HG03045 (cell line): ENCODE data around the gene ANP32B.
"Not testable (repeated sequence)": the region's sequence is repeated elsewhere in the genome, so short reads cannot be mapped to it uniquely, and the experiment has no call there.

Source experiments
- ATAC-seq: cut with Tn5 transposase; IDR thresholded peaks from one replicate; pipeline ENCODE4 v1.9.1; 2021; ENCODE audit warnings: mild to moderate bottlenecking, moderate library complexity; ENCODE audit not compliant: unreplicated experiment

Gene ANP32B

GRCh38 chr9:97982683-97983588 is at the start of gene ANP32B:
ANP32B (plus strand) TSS chr9:97983341; CDS start chr9:97983556, 215 bp downstream.
- ATAC-seq: peak; percentile 57

GRCh38 chr9:97934321-97935115 is 48.6 kb upstream of the ANP32B start:
- no peak for ATAC-seq

GRCh38 chr9:97935276-97935675 is 47.9 kb upstream of the ANP32B start:
- no peak for ATAC-seq

- no peak for ATAC-seq
These were observed 46.1 kb upstream of the ANP32B start for GRCh38 chr9:97936998-97937397.

GRCh38 chr9:97938081-97938644 is 45.0 kb upstream of the ANP32B start, which contains the start of gene HEMGN:
HEMGN (minus strand) TSS chr9:97938172; CDS start chr9:97938136, 36 bp downstream.
- ATAC-seq: peak; percentile 57

- no peak for ATAC-seq
These were observed 42.9 kb upstream of the ANP32B start for GRCh38 chr9:97940233-97940632.

GRCh38 chr9:97940741-97941140 is 42.4 kb upstream of the ANP32B start:
- ATAC-seq: no peak

GRCh38 chr9:97941323-97941722 is 41.8 kb upstream of the ANP32B start:
- no peak for ATAC-seq

- ATAC-seq: no peak
These were observed 39.8 kb upstream of the ANP32B start for GRCh38 chr9:97943308-97943855.

GRCh38 chr9:97944612-97945011 is 38.5 kb upstream of the ANP32B start:
- no peak for ATAC-seq

GRCh38 chr9:97945470-97945869 is 37.7 kb upstream of the ANP32B start:
- not testable (repeated sequence) for ATAC-seq

- ATAC-seq: not testable (repeated sequence)
These were observed 36.0 kb upstream of the ANP32B start for GRCh38 chr9:97947094-97947493.

GRCh38 chr9:97950873-97951272 is 32.3 kb upstream of the ANP32B start:
- ATAC-seq: not testable (repeated sequence)

- ATAC-seq: no peak
These were observed 28.6 kb upstream of the ANP32B start for GRCh38 chr9:97954550-97954989.

GRCh38 chr9:97956331-97956730 is 26.8 kb upstream of the ANP32B start:
- ATAC-seq: no peak

- ATAC-seq: no peak
These were observed 24.2 kb upstream of the ANP32B start for GRCh38 chr9:97958812-97959511.

- ATAC-seq: no peak
These were observed 23.6 kb upstream of the ANP32B start for GRCh38 chr9:97959585-97959984.

GRCh38 chr9:97960678-97961328 is 22.3 kb upstream of the ANP32B start:
- not testable (repeated sequence) for ATAC-seq

- ATAC-seq: no peak
These were observed 21.8 kb upstream of the ANP32B start for GRCh38 chr9:97961361-97961760.

GRCh38 chr9:97962136-97962535 is 21.0 kb upstream of the ANP32B start:
- no peak for ATAC-seq
